ENCODE measurements around the gene WSCD2. TPM values are rescaled to one million over a fixed set of nuclear protein-coding genes. Genes with fewer than 3 reads are reported as not detected.

WSCD2 gene
- total RNA-seq, 1 experiment from 2014 or later: 3.2 TPM

DNA sequence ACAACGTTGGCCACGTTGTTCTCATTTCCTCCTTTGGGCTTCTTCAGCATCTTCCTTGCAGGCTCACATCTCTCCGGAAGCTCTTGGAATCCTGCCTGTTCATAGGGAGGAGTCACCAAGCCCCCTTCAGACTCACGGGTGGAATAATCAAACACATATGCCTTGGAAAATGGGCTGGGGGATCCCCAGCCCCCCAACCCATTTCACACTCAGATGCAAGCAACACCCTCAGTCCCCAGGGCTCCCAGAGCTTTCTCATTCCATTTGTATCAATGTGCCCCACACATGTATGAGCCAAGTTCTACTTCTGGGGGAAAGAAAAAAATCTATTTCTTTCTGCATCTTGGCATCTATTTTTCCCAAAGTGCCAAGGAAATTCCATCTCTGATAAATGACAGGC, 33.1 kb downstream of the WSCD2 start:
- no peak for DNase-seq (ENCODE audit: low spot score)

DNA sequence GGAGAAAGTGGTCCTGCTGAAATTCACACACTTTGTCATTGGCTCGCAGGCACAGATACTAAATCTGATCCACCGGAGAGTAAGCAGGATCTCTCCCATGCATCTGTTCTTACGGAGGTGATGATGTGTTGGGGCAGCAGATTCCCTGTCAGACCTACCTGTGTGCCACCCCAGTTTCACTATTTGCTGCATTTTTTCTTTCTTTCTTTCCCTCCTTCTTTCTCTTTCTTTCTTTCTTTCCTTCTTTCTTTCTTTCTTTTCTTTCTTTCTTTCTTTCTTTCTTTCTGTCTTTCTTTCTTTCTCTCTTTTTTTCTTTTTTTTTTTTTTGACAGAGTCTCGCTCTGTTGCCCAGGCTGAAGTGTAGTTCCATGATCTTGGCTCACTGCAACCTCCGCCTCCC, 37.4 kb downstream of the WSCD2 start:
- DNase-seq (ENCODE audit: low spot score): no peak

DNA sequence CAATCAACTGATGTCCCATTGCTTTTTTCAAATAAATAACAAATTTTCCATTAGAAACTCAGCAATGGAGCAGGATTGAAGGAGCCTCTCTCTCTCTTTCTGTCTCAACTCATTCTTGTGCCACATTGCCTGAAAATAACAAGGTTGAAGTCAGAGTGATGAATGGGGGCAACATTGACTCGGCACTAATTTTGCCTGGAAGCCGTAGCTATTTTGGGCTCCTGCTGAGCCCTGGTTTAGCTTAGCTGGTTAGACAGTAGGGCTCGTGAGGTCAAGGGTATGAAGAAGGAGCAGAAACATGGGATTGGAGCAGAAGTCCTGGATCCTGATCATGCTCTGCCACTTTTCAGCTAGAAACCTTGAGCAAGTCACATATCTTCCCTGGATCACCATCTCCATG, 38.9 kb downstream of the WSCD2 start:
- DNase-seq (ENCODE audit: low spot score): no peak

DNA sequence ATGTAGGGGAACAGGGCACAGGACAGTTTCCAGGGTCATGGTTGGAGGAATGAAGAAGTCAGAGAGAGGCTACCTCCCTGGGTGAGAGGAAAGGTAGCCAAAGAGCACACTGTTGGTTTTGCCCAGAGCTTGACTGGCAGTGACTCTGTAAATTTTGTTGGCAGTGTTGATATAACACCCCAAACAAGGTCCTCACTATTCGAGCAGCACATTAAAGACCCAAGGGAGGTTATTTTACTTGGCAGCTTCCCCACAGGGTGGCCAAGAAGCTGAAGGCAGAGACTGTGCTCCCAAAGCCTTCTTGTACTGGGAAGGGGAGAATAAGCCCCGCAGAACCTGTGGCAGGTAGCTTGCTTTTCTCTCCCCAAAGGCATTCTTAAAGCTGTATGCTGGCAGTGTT, 40.6 kb downstream of the WSCD2 start:
- no peak for DNase-seq (ENCODE audit: low spot score)

DNA sequence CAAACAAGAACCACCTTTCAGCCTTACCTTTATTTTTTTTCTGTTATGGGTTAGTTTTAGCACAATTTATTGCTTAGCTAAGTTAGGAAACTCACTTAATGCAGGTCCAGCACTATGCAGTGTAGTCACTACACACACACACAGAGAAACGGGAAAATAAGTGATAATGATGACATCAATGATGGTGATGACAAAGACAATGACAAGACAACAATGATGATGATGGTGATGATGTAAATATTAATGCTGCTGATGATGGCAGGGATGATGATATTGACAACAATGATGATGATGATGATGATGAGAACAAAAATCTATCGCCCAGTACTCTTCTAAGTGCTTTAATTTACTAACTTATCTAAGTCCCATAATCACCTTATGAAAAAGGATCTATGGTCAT, 41.1 kb downstream of the WSCD2 start:
- DNase-seq (ENCODE audit: low spot score): no peak

DNA sequence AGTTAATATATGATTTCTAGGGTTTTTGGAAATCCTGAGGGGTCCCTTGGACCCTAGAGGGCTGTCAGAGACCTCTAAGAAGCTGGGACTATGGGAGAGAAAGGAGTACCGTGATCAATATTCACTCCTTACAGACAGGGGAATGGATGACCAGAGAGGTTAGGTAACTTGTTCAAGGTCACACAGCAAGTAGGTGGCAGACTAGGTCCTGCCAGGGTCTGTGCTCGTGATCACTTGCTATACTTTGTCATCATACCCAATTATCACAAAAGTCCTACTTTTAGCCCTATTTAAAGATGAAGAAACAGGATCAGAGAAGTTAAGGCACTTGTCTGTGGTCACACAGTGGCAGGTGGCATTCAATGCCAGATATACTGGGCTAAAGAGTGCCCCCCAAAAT, 42.9 kb downstream of the WSCD2 start:
- DNase-seq (ENCODE audit: low spot score): no peak

DNA sequence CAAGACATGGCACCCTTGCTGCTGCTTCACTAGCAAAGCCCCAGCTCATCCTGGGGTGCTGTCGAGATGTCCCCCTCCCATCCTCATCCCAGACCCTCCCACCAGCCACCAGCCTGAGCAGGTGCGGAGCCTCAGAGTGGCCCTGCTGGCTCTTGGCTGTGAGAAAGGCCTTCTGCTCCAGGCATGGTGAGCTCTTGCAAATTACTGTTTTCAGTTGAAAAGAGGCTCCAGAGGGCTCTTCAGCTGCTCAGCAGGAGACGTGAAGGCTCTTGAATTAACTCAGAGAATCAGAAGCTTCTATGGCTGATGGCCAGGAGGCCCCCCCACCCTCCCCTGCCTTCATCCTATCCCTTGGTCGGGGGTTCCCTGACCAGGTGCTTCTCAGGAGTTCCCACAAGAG, 44.1 kb downstream of the WSCD2 start:
- no peak for DNase-seq (ENCODE audit: low spot score)

DNA sequence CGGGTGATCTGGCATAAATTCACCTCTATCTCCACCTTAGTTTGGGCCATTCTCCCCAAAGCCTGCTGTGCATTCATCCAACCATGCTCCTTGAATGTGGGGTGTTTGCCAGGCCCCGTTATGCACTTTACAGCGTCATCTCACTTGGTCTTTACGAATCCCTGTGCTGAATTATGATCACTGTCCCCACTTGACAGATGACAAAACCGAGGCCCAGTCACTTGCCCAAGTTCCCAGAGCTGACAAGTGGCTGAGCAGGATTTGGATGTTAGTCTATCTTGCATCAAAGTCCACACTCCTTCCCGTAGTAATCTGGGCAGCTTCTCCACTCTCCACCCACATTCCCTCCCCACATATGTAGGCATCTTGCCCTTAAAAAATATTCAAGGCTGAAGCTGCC, 44.8 kb downstream of the WSCD2 start:
- DNase-seq (ENCODE audit: low spot score): no peak

DNA sequence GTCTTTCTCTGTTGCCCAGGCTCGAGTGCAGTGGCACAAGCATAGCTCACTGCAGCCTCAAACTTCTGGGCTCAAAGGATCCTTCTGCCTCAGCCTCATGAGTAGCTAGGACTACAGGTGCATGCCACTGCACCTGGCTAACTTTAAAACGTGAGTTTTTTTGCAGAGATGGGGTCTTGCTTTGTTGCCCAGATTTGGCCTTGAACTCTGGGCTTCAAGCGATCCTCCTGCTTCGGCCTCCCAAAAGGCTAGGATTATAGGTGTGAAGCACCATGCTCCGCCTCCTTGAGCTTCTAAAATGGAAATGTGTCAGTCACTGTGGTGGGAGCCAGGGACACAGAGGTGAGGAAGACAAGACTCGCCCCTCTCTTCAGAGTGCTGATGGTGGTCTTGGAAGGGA, 45.6 kb downstream of the WSCD2 start:
- DNase-seq (ENCODE audit: low spot score): no peak

DNA sequence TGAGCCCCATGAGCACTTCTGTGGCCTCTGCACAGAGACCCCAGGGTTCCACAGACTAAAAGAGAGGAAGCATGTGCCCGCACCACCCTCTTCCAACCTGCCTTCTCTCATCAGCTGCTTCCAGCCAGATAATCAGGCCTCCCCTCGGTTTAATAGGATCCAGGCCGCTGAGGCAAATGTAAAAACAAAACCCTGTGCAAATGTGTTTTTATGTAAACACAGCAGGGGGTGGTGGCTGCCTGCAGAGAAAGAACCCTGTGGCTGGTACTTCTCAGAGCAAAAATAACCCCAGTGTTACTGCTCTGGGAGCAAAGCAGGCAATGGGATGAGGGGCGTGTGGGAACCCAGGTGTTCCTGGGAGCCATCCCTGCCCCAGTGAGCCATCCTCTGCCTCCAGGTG, 46.2 kb downstream of the WSCD2 start:
- DNase-seq (ENCODE audit: low spot score): no peak

DNA sequence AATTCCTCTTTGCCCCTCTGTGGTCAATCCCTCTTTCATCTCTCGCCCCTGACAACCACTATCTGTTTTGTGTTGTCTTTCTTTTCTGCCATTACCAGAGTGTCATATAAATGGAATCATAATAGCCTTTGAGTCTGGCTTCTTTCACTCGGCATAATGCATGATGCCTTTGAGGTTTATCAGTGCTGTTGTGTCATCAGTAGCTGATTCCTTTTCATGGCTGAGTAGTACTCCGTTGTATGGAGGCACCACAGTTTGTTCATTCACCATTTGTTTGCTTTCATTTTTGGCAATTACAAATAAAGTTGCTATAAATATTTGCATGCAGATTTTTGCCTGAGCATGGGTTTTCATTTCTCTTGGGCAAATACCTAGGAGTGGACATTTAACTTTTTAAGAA, 47.2 kb downstream of the WSCD2 start:
- DNase-seq (ENCODE audit: low spot score): no peak

DNA sequence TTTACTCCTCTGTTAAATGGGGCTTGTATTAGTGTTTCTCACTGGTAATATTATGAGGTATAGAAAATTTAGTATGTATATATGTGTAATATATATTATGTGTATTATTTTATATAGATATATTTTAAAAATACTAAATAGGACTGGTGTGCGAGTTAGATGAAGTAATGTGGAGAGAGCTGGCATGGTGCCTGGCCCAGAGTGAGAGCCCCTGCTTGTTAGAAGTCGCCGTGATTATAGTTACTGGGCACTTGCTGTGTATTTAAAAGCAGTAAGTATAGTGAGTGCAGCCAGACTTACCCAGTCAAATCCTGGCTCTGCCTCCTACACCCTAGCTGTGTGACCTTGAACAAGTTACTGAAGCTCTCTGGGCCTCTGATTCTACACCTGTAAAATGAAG, 48.0 kb downstream of the WSCD2 start:
- no peak for DNase-seq (ENCODE audit: low spot score)

DNA sequence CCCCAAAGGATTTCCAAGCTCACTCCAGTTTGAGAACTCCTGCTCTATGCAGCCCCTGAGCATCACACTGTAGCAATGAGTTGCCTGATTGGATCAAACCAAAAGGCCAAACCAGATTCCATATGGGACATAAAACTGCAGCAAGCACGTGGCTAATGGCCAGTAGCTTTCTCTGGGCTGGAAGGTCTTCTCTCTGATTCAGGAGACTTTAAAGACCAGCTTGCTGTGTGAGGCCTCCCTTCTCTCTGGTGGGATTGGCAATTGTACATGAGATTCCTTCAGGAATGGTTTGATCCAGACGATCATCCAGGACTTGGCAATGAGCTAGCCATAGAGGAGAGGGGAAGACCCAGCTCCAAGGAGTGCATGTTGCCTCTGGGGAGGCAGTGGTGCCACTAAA, 50.2 kb downstream of the WSCD2 start:
- no peak for DNase-seq (ENCODE audit: low spot score)

DNA sequence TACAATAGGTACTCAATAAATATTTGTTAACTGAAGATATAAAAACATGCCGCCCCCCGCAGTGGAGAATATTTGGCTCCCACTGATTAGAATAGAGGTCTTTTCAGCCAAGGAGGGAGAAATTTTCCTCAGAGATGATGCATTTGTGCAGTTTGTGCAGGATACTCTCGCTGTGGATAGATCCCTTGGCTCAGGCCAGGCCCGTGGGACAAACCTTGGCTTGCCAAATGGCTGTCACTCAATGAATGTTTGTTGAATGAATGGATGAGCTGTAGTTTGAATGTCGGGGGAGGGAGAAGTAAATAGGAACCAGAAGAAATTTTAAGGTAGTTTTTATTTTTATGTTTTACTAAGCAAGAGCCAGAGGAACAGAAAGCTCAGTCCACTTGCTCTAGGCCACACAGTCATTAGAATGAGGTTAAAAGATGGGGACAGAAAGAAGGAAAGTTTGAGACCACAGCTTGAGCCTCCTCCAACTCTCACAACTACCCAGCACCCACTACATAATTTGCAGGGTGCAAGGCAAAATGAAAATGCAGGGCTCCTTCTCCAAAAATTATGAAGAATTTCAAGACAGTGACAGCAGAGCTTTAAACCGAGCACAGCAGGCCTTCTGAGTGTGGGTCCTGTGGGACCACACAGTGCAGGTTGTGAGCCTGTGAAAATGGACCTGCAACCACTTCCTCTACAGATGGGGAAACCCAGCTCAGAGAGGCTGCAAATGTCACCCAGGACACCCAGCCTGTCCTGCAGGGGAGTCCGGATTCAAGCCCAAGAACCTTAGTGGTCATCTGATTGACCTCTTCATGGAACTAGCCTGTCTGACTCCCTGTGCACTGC, 51.4 kb downstream of the WSCD2 start:
- no peak for DNase-seq (ENCODE audit: low spot score)

DNA sequence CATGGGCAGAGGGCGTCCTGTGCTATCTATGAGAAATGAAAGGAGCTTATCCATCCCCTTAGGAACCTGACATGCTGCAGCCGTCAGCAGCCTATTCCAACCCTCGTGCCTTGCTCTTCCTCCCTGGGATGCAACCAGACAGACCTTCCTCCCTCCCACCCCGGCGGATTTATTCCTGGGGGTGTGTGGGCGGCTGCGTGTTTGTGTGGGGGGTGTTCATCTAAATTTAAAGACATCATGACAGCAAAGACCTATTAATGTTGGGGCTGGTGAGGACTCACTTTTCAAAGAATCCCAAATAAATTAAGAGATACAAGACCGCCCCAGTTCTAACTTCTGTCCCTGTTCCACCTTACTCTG, 52.0 kb downstream of the WSCD2 start:
- DNase-seq (ENCODE audit: low spot score): no peak

DNA sequence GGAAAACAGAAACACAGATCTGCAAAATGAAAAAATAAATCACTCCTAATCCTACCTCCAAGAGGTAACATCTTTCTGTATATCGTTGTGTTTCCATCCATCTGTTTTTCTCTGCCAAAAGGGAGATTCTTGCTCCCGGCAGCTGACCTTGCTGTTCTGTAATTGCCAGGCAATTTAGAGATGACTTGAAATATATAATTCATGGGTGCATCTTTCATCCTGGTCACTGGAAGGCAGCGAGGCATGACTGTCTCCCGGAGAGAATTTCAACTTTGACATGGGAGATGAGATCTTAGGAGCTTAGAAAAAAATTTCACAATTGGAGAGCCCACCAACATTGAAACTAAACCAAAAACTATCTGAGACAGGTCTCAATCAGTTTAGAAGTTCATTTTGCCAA, 53.0 kb downstream of the WSCD2 start:
- no peak for DNase-seq (ENCODE audit: low spot score)

DNA sequence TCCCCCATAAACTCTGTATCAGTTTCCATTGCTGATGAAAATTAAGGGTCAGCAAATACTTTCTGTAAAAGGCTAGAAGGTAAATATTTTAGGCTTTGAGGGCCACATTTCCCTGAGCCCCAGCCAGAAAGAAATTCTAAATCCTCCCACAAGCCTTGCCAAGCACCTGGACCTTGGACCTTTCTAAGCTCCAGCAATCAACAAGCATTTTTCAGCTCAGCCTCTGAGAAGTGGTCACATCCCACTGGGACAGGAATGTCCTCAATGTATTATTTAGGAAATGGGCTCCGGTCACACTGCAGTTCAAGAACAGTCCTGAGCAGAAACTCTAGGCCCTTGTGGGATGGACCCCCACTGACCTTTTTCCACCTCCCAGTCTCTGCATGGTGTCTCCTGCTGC, 55.9 kb downstream of the WSCD2 start:
- DNase-seq (ENCODE audit: low spot score): no peak

DNA sequence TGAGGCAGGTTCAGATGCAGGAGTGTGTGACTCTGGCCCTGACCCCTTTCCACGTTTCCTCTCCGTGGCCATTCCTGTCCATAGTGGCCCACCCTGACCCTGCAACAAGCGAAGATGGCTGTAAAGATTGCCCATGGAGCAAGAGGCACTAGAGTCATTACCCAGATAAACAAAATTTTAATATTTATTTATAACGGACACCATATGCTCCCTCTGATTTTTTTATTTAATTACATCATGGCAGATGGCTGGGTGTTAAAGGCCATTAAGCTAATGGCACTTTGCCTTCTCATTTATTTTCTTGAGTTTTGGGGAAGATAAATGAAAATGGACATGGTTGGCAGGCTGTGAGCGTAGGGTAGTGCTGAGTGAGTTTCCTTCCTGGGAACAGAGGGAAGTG, 58.7 kb downstream of the WSCD2 start:
- DNase-seq (ENCODE audit: low spot score): no peak

DNA sequence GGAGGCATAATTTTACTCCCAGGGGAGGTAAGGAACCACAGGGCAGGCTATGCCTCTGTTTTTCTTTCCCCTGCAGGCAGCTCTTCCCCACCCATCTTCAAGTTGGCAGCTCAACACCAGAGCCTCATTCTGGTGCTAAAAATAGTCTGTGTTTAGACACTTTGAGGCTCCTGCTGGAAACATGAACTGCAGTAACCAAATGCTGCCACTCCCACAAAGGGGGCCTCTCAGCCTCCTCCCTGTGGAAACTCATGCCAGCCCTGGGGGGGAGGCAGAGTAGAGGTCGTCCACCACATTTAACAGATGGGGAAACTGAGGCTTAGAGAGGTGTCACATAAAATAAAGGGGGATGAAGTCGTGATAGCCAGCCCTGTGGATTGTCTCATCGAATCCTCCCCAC, 61.4 kb downstream of the WSCD2 start:
- DNase-seq (ENCODE audit: low spot score): peak; percentile 17

DNA sequence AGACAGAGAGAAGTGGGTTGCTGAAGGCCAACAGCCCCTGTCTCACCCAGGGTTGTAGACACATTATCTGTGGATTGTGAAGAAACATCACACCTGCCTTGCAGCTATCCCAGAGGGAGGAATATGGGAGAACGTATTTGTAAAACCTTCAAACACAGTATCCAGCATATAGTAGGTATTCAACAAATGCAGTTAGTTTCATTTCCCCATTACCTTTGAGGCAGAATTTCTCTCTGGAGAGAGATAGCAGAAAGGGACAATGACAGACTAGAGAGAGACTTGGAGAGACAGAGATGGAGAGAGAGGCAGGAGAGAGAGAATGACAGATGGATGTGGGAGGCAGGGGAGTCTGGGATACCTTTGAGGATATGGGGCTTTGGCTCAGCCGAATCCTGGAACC, 62.0 kb downstream of the WSCD2 start:
- no peak for DNase-seq (ENCODE audit: low spot score)

DNA sequence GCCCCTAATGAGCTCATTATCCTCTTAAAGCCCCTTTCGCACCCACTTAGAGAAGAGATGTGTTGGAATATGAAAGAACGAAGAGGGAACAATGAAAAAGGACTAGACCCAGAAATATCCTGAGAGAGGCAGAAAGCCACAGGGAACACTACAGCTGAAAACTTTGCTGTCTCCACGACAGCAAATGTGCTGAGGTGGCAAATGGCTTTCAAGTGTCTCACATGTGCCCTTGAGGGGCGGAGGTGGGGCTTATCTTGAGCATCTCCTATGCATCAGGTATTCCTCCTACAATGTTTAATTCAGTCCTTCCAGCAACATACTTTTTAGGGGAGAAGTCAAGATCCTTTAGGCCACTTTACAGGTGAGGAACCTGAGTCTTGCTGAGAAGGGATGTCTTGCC, 62.9 kb downstream of the WSCD2 start:
- DNase-seq (ENCODE audit: low spot score): no peak

DNA sequence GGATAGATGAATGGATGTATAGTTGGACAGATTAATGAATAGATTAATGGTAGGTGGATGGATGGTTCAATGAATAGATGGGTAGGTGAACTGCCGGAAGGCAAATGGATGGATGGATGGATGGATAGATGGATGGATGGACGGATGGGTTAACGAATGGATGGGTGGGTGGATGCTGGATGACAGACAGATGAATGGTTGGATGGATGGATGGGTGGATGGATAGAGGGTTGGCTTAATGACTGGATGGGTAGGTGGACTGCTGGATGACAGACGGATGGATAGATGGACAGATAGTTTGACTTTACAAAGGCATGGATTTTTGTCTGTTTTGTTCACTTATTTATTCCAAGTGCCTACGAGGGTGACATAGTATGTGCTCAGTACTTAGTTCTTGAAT, 64.4 kb downstream of the WSCD2 start:
- no peak for DNase-seq (ENCODE audit: low spot score)

DNA sequence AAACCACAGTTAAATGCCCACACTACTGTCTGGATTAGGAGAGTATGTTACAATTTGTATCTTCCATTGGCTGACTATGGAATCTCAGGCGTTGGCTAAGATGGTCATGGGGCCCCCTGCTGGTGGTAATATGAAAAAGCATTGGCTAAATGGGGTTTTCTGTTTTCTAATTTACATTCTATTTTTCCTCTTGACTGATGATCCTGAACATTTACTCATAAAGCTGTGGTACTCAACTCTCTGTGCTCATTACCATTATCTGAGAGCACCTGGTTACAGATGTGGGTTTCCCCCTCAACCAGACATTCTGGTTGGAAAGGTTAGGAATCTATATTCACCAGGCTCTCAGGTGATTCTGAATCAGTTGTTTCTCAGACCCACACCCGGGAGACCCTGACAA, 64.8 kb downstream of the WSCD2 start:
- peak; percentile 11 for DNase-seq (ENCODE audit: low spot score)

DNA sequence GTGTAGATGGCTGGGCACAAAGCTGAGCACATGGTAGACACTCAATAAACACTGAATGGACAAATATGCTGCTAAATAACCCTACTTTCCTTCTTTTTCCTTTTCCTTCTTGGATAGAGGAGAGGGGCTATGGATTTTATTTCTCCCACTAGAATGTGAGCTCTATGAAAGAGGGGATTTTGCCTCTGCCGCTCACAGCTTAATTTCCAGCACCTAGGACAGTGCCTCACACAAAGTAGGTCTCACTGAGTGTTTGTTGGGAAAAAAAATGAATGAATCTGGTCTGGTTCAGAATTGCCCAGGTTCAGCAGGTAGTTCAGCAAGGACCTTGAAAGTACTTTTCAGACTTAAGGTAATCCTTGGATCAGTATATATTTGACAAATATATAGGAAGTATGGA, 65.5 kb downstream of the WSCD2 start:
- no peak for DNase-seq (ENCODE audit: low spot score)

Data from H4 (cell line).